ENCODE measurements around the gene DEAF1. TPM values are rescaled to one million over a fixed set of nuclear protein-coding genes. Genes with fewer than 3 reads are reported as not detected.
A peak's percentile ranks its signal among the peaks of the same experiment; 100 is the strongest.

Gene DEAF1
- total and polyA plus RNA-seq, 10 of the 15 experiments (the other 5 are each of a cell fraction or from before 2014, with no cell fraction given): 0.68 to 51.3 (median 25.9) TPM

- Histone ChIP-seq H3K4me1 (ENCODE audit: control insufficient read depth, insufficient read depth, low read length) (peaks cover 24% of the 10 kb centered on the region), H3K79me2 (ENCODE audit: control insufficient read depth, insufficient read depth, low read length) (peaks cover 37% of the 10 kb centered on the region)
- FAIRE-seq: no peak
- TF ChIP-seq RUNX3 (IDR thresholded peaks at IDR 0.05; ENCODE audit: low read length) (peak; percentile 36; the same call in 1 of the 2 replicates), E2F8 (IDR thresholded peaks at IDR 0.05; ENCODE audit: low read depth, partially characterized antibody) (no peak), NFYB (IDR thresholded peaks at IDR 0.05; ENCODE audit: insufficient read depth, low read depth, low read length) (no peak), ZNF384 (IDR thresholded peaks at IDR 0.05; ENCODE audit: borderline replicate concordance, low read depth, low read length) (no peak), SUPT20H (IDR thresholded peaks at IDR 0.05; ENCODE audit: borderline replicate concordance, control insufficient read depth, low read depth, low read length) (no peak), BCL3 (IDR thresholded peaks at IDR 0.05; ENCODE audit: borderline replicate concordance, insufficient read depth, low read depth, low read length, poor library complexity, severe bottlenecking) (peak; percentile 16), CBFB (IDR thresholded peaks at IDR 0.05; ENCODE audit: low read depth) (no peak), NKRF (conservative IDR thresholded peaks at IDR 0.05) (peak; percentile 83), TARDBP (IDR thresholded peaks at IDR 0.05; ENCODE audit: borderline replicate concordance) (no peak), IRF3 (IDR thresholded peaks at IDR 0.05) (no peak), RCOR1 (conservative IDR thresholded peaks at IDR 0.05; ENCODE audit: low read depth, low read length) (no peak), FOS (IDR thresholded peaks at IDR 0.05; ENCODE audit: borderline replicate concordance, extremely low read depth, insufficient read length) (no peak), NFIC (IDR thresholded peaks at IDR 0.05; ENCODE audit: low read depth, low read length) (no peak), POLR2A (IDR thresholded peaks at IDR 0.05; ENCODE audit: low read depth, low read length) (peak; percentile 89), TCF3 (IDR thresholded peaks at IDR 0.05; ENCODE audit: borderline replicate concordance, insufficient read depth, low read depth, low read length) (no peak)
Observed at GRCh38 chr11:695538-696248, 671 bp upstream of the DEAF1 start, which contains the start of gene TMEM80. TMEM80 (plus strand) TSS chr11:695816; CDS start chr11:695828, 12 bp downstream.

More at GRCh38 chr11:695538-696248, 671 bp upstream of the DEAF1 start, which contains the start of gene TMEM80:
- Histone ChIP-seq H3K4me2 (ENCODE audit: control insufficient read depth, insufficient read depth) (peak within 1 kb of the TSS; percentile 79), H3K4me3 (peak within 1 kb of the TSS; percentile 83), H3K36me3 (ENCODE audit: control insufficient read depth in 2 of 2, insufficient read depth in 2 of 2, low read length in 1 of 2) (no peaks in the 10 kb centered on the region; a peak in 2 of 4 replicates), H2AFZ (ENCODE audit: control insufficient read depth, low read depth, low read length) (peak within 1 kb of the TSS; percentile 84), H3K9ac (ENCODE audit: control insufficient read depth, insufficient read depth, low read length) (peak within 1 kb of the TSS; percentile 93), H3K27ac (ENCODE audit: control insufficient read depth, insufficient read depth) (peak within 1 kb of the TSS; percentile 96), H4K20me1 (ENCODE audit: control insufficient read depth, insufficient read depth) (no peaks in the 10 kb centered on the region; the same call in 1 of the 2 replicates), H3K27me3 (replicated peaks in 1 of 2; ENCODE audit: control insufficient read depth in 2 of 2, insufficient read depth in 2 of 2, low read length in 1 of 2) (no peaks in the 10 kb centered on the region), H3K9me3 (replicated peaks; ENCODE audit: control insufficient read depth, insufficient read depth, low read length) (no peaks in the 10 kb centered on the region)
- POLR2A ChIA-PET: interaction anchor here (0.7 to 6.5 kb wide), 12 partner anchors 13 to 189 kb away, joined by 3 to 72 read pairs (median 3); partner anchors contain the start of genes HRAS, RNH1 and RPLP2
- RAD21 ChIA-PET (ENCODE audit: unreplicated experiment): interaction anchor here (0.7 to 8.1 kb wide), 7 partner anchors 15 to 141 kb away, joined by 3 to 112 read pairs (median 4); partner anchors contain the start of gene PHRF1
- CTCF ChIA-PET: interaction anchor here (1.0 to 5.8 kb wide), 9 partner anchors 29 to 247 kb away, joined by 3 to 127 read pairs (median 5); partner anchors contain the start of genes LMNTD2 and TALDO1
- intact Hi-C loops (cut with micrococcal nuclease; ENCODE audit: unreplicated experiment): loop anchor here (2.0 kb wide), 1 partner anchor 25 kb away; no protein-coding TSS in a partner anchor
- BruUV-seq (replicated peaks): TSS peak; percentile 84
- ATAC-seq (peak; percentile 86), DNase-seq (ENCODE audit: low read depth, low spot score) (peak; percentile 68)
- SMC1A ChIA-PET (ENCODE audit: uncharacterized antibody, unreplicated experiment): interaction anchor here (1.3 to 3.1 kb wide), 4 partner anchors 25 to 120 kb away, joined by 3 to 30 read pairs (median 9); partner anchors contain the start of gene PHRF1
- under 1% methylated on average over 97 of the region's 101 CpGs for WGBS (ENCODE audit: insufficient coverage, insufficient replicate concordance, low lambda C conversion rate, missing lambda C conversion rate)
- in situ Hi-C loops (cut with MboI): no loop called here

All from GM12878 (cell line).